Measurements from ENCODE around the gene ULK1.

GRCh38 chr12:131933387-131933786 lies 39.0 kb downstream of the ULK1 start:
- TF ChIP-seq POLR2AphosphoS5 (IDR thresholded peaks at IDR 0.05; ENCODE audit: low read depth, low read length) (no peak), POLR2A (IDR thresholded peaks at IDR 0.05; ENCODE audit: low read depth, low read length) (peak; percentile 13; the same call in 1 of the 2 replicates), PAX5 (IDR thresholded peaks at IDR 0.05; ENCODE audit: insufficient read depth, low read length, severe bottlenecking) (no peak), TAF1 (IDR thresholded peaks at IDR 0.05; ENCODE audit: low read depth, low read length) (no peak), SPI1 (IDR thresholded peaks at IDR 0.05; ENCODE audit: low read depth, low read length) (no peak)
